Body of pancreas (tissue), 4 donors: ENCODE data around the gene LYRM7.

Experiments used
- POLR2A ChIP-seq, 3 donors: fragments of 450-650 bp; IDR thresholded peaks; one replicate each; pipeline ENCODE4 v1.6.1; 2016; ENCODE audit warnings: antibody characterized with exemption in 3 of 3, mild to moderate bottlenecking in 2 of 3
- TF ChIP-seq, protein P1 (sequence below), 7 experiments: fragments of 450-650 bp in 4 of 7; fragments of 200-600 bp in 3 of 7; sonication (generic) in 3 of 7; IDR thresholded peaks; one replicate each; pipeline ENCODE4 v1.5.1; 2016 to 2019; ENCODE audit warnings: antibody characterized with exemption in 7 of 7

DNA sequence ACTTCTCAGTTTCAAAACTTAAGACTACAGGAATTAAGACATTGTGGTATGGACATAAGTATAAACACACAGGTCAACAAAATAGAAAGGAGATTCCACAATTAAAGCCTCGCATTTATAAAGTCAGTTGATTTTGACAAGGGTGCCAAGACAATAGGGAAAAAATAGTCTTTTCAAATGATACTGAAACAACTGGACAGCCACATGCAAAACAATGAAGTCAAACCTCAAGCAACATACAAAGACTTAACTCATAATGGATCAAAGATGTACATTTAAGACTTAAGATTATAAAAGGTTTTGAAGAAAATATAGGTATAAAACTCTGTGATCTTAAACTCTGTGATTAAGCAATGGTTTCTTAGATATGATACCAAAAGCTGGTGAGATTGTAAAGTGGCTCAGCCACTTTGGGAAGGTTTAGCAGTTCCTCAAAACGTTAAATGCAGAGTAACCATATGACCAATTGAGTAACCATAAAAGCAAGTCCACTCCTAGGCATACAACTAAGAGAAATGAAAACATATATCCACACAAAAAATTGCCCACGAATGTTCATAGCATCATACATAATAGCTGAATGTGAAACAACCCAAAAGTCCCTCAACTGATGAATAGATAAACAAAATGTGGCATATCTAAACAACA lies 27.6 kb upstream of the LYRM7 start:
- TF ChIP-seq, protein P1, sequence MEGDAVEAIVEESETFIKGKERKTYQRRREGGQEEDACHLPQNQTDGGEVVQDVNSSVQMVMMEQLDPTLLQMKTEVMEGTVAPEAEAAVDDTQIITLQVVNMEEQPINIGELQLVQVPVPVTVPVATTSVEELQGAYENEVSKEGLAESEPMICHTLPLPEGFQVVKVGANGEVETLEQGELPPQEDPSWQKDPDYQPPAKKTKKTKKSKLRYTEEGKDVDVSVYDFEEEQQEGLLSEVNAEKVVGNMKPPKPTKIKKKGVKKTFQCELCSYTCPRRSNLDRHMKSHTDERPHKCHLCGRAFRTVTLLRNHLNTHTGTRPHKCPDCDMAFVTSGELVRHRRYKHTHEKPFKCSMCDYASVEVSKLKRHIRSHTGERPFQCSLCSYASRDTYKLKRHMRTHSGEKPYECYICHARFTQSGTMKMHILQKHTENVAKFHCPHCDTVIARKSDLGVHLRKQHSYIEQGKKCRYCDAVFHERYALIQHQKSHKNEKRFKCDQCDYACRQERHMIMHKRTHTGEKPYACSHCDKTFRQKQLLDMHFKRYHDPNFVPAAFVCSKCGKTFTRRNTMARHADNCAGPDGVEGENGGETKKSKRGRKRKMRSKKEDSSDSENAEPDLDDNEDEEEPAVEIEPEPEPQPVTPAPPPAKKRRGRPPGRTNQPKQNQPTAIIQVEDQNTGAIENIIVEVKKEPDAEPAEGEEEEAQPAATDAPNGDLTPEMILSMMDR (IDR thresholded peaks at IDR 0.05) = no peak
- no peak for TF ChIP-seq POLR2A (IDR thresholded peaks at IDR 0.05)
